NT2/D1 (cell line): ENCODE results near the gene RAB8B.

Source experiments
- DNase-seq: peaks from one replicate; pipeline ENCODE4 v3.0.0-alpha.2; 2011; ENCODE audit warnings: low read depth, low spot score
- H3K27me3 ChIP-seq: 2 replicates; pipeline ENCODE4 v1.6.0; 2011; ENCODE audit warnings: mild to moderate bottlenecking; ENCODE audit not compliant: insufficient read length, insufficient read depth
- H3K36me3 ChIP-seq: 2 replicates; pipeline ENCODE4 v1.6.1; 2011; ENCODE audit warnings: mild to moderate bottlenecking, low read length, mixed read lengths; ENCODE audit not compliant: insufficient read depth, insufficient read length
- H3K4me1 ChIP-seq: 2 replicates; pipeline ENCODE4 v1.5.1; 2011; ENCODE audit not compliant: insufficient read depth, insufficient read length
- H3K4me3 ChIP-seq: 2 replicates; pipeline ENCODE4 v1.5.1; 2011; ENCODE audit warnings: low read depth; ENCODE audit not compliant: insufficient read length
- H3K9ac ChIP-seq: 2 replicates; pipeline ENCODE4 v1.6.0; 2011; ENCODE audit warnings: low read depth; ENCODE audit not compliant: insufficient read length
- H3K9me3 ChIP-seq: 2 replicates; pipeline ENCODE4 v1.5.1; 2011; ENCODE audit warnings: mild to moderate bottlenecking, low read length; ENCODE audit not compliant: insufficient read depth
- SUZ12 ChIP-seq: IDR thresholded peaks from 2 replicates; pipeline ENCODE4 v1.6.1; 2011; ENCODE audit not compliant: insufficient read length, insufficient read depth; ENCODE audit errors: extremely low read depth
- YY1 ChIP-seq: IDR thresholded peaks from 2 replicates; pipeline ENCODE4 v1.6.1; 2011; ENCODE audit not compliant: insufficient read length, insufficient read depth
- ZNF274 ChIP-seq: IDR thresholded peaks from 2 replicates; pipeline ENCODE4 v1.6.1; 2011; ENCODE audit warnings: mild to moderate bottlenecking, low read depth, low read length

The RAB8B gene

DNA sequence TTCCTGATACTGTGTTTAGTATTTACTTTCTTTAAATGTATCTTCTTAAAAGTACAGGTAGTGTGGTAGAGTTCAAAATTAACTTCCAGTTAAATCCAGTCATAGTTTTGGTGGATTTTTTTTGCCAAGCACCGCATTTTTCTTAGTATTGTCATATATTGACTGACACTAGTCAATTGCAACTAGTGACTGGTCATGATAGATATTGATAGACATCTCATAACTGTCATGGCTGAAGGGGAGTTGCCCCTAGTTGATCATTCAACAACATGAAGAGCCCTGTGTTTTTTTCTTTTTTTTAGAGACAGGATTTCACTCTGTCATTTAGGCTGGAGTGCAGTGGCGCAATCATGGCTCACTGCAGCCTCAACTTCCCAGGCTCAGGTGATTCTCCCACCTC is 22.1 kb downstream of the RAB8B start:
- Histone ChIP-seq H3K4me3 (no peak overlapping the region), H3K9ac (no peak overlapping the region), H3K4me1 (no peaks in the 10 kb centered on the region), H3K36me3 (no peaks in the 10 kb centered on the region), H3K27me3 (no peaks in the 10 kb centered on the region), H3K9me3 (no peaks in the 10 kb centered on the region)
- TF ChIP-seq YY1 (no peak), ZNF274 (no peak), SUZ12 (no peak)
- no peak for DNase-seq

DNA sequence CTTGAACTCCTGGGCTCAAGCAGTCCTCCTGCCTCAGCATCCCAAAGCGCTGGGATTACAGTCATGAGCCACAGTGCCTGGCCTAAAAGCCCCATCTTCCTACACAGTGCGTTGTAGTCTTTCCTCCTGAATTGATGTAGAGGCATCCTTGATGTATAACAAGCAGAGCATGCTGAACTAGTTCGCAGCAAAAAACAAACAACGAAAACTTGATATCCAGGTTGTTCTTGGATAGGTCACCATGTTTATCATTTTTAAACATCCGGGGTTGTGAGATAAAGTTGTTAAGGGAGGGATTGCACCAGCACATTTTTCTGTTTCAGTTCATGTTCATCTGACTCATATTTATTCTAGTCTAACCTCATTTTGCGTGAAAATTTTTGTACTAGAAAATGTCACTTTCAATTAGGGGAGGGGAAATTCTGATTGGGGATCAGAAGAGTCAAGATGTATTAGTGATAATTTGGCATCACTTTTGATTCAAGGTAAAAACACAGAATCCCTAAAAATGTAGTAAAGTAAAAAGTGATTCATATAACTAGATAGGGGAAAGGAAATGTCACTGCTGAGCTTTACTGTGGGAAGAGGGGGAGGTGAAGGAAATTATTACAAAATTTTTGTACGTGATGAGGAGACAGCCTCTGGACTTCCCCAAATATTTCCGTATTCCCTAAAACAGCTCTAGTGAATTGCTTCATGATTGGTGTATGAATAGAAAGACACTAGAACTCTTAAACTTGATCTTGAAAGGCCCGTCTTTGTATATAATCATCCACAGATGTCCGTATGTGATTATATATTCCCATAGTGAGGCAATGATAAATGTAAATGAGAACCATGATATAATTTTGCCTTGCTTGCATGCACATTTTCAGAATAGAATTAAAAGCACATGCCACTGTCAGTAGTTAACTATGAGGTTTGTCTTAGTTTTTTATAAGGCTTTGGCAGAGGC is 22.9 kb downstream of the RAB8B start:
- Histone ChIP-seq H3K4me3 (no peak overlapping the region), H3K9ac (no peak overlapping the region)

GRCh38 chr15:63218100-63218808 is 28.8 kb downstream of the RAB8B start:
- Histone ChIP-seq H3K36me3 (no peaks in the 10 kb centered on the region), H3K27me3 (no peaks in the 10 kb centered on the region), H3K4me3 (no peak overlapping the region), H3K9ac (no peak overlapping the region), H3K4me1 (no peaks in the 10 kb centered on the region), H3K9me3 (no peaks in the 10 kb centered on the region)
- DNase-seq, result no peak
- no peak for TF ChIP-seq ZNF274
- TF ChIP-seq SUZ12, result no peak
- no peak for TF ChIP-seq YY1

More for the DNA sequence above, 22.9 kb downstream of the RAB8B start:
- TF ChIP-seq ZNF274, result no peak
- TF ChIP-seq YY1, result no peak
- no peak for TF ChIP-seq SUZ12
- Histone ChIP-seq H3K36me3 (no peaks in the 10 kb centered on the region), H3K27me3 (no peaks in the 10 kb centered on the region), H3K4me1 (no peaks in the 10 kb centered on the region), H3K9me3 (no peaks in the 10 kb centered on the region)
- DNase-seq, result no peak

GRCh38 chr15:63219196-63219710 is 29.8 kb downstream of the RAB8B start:
- no peak for TF ChIP-seq ZNF274
- no peak for TF ChIP-seq YY1
- no peak for TF ChIP-seq SUZ12
- Histone ChIP-seq H3K9me3 (no peaks in the 10 kb centered on the region), H3K27me3 (no peaks in the 10 kb centered on the region), H3K36me3 (no peaks in the 10 kb centered on the region), H3K9ac (no peak overlapping the region), H3K4me3 (no peak overlapping the region), H3K4me1 (no peaks in the 10 kb centered on the region)
- DNase-seq, result no peak

- Histone ChIP-seq H3K36me3 (no peaks in the 10 kb centered on the region), H3K9ac (no peak overlapping the region), H3K9me3 (no peaks in the 10 kb centered on the region), H3K27me3 (no peaks in the 10 kb centered on the region), H3K4me1 (no peaks in the 10 kb centered on the region), H3K4me3 (no peak overlapping the region)
- DNase-seq, result no peak
- no peak for TF ChIP-seq ZNF274
- TF ChIP-seq YY1, result no peak
- no peak for TF ChIP-seq SUZ12
Observed at GRCh38 chr15:63221346-63221745, 31.9 kb downstream of the RAB8B start.

GRCh38 chr15:63223463-63223862 is 34.1 kb downstream of the RAB8B start:
- H3K4me3 ChIP-seq, result no peak overlapping the region
- DNase-seq, result no peak
- H3K4me1 ChIP-seq, result no peaks in the 10 kb centered on the region
- H3K27me3 ChIP-seq, result no peaks in the 10 kb centered on the region
- H3K9ac ChIP-seq, result no peak overlapping the region
- TF ChIP-seq ZNF274 (no peak), SUZ12 (no peak), YY1 (no peak)
- no peaks in the 10 kb centered on the region for H3K36me3 ChIP-seq
- H3K9me3 ChIP-seq, result no peaks in the 10 kb centered on the region

GRCh38 chr15:63225381-63225780 is 36.0 kb downstream of the RAB8B start:
- no peak for DNase-seq
- H3K27me3 ChIP-seq, result no peaks in the 10 kb centered on the region
- no peaks in the 10 kb centered on the region for H3K9me3 ChIP-seq
- H3K36me3 ChIP-seq, result no peaks in the 10 kb centered on the region
- H3K9ac ChIP-seq, result no peak overlapping the region
- TF ChIP-seq SUZ12 (no peak), YY1 (no peak), ZNF274 (no peak)
- H3K4me1 ChIP-seq, result no peaks in the 10 kb centered on the region
- no peak overlapping the region for H3K4me3 ChIP-seq
